Activated CD8-positive, alpha-beta memory T cell treated with anti-CD3 and anti-CD28 coated beads, Interleukin-2, amount 50 U/mL, for 1 hour (primary cell): ENCODE data around the gene CACNA2D1.

Experiments
- DNase-seq: peaks from one replicate; pipeline ENCODE4 v3.0.0-alpha.2; 2020; ENCODE audit errors: extremely low read depth

CACNA2D1 gene

GRCh38 chr7:82286096-82286797, 157.3 kb downstream of the CACNA2D1 start:
- no peak for DNase-seq

- DNase-seq: no peak
These were observed 158.5 kb downstream of the CACNA2D1 start for GRCh38 chr7:82284936-82285519.

- no peak for DNase-seq
These were observed 168.2 kb downstream of the CACNA2D1 start for GRCh38 chr7:82275342-82275741.

DNA sequence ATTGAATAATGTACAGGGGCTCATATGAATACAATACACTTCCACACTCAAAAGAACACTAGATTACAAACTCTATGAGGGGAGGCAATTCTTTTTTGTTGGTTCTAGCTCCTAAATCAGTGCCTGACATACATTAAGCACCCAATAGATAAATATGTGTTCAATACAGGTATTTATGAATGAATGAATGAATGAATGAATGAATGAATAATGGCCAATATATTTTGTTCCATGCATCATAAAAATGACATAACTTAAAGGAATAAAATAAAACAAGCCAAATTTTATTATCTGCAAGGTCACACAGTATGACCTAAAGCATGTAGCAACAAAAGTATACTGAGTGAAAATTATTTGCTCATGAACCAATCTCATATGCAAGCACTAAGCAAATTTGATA, 168.9 kb downstream of the CACNA2D1 start:
- DNase-seq: no peak

- no peak for DNase-seq
These were observed 169.7 kb downstream of the CACNA2D1 start for GRCh38 chr7:82273886-82274285.

DNA sequence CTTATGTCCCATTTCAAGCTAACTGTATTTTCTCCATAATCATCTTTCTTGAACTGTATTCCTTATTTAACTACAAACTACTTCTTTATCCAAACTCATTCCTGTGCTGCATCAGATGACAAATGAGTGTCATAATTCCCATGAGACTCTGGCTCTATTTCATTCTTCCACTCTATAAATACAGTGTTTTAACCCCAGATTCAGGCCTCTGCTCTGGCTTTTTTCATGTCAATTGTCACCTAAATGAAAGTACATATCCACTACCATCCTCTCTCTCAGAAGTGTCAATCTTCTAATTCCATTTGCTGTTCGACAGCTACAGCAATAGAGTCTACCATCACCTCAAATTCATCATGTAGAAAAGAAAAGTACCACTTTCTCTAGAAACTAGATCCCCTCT, 172.7 kb downstream of the CACNA2D1 start:
- no peak for DNase-seq

DNA sequence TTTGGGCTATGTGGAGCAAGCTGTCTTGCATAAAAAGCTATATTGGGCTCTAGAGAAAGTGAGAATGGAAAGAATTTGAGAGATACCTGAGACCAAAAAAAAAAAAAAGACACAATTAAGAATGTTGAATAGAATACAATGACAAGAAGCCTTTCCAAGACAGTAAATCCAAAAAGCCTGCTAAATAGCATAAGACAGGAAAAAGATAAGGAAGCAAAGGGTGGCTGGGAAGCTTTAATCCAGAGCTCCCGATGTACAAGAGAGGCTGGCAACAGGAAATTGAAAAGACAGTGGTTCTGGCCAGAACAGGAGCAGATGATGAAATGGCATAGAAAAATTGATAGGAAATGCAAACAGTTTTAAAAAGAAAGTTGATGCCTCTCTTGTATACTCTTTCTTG, 174.9 kb downstream of the CACNA2D1 start:
- DNase-seq: no peak

- DNase-seq: no peak
These were observed 177.5 kb downstream of the CACNA2D1 start for GRCh38 chr7:82266081-82266480.

- DNase-seq: no peak
These were observed 178.7 kb downstream of the CACNA2D1 start for GRCh38 chr7:82264783-82265305.

DNA sequence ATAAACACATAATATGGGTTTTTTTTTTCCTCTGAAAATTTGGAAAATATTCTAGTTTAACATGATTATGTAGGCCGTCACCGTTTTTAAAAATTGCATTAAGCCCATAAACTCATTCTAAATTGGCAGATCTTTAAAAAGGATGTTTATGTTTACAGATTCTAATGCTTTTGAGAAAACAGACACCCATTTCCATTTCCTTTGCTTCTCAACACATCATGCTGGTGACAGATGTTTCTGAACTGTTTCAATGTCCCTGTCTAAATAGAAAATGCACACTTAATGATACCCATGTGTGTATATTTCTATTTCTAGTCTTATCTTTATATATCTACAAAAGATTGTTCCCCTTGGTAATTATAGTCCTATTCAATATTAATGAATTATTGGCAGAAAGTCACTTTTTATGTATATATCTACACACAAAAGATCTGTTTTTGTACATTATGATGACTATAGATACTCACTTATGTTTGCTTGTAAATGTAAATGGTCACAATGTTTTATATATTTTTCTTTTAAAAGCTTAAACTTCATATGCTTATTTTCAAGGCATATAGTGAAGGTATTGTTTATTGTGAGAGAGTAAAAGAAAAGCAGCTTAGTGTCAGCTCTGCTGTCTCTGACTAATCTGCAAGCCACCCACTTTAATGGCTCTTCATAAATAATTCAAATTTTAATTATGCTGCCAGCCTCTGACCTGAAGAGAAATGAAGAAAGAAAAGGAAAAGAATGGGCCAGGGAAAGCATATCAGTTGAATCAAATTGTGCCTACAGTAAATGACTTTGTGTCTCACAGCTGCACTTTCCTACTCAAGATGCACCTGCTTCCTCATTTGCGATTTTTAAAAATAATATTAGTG, 179.4 kb downstream of the CACNA2D1 start:
- no peak for DNase-seq

GRCh38 chr7:82258181-82258580, 185.4 kb downstream of the CACNA2D1 start:
- no peak for DNase-seq

GRCh38 chr7:82257118-82257695, 186.4 kb downstream of the CACNA2D1 start:
- DNase-seq: no peak

GRCh38 chr7:82255706-82256105, 187.9 kb downstream of the CACNA2D1 start:
- DNase-seq: no peak

DNA sequence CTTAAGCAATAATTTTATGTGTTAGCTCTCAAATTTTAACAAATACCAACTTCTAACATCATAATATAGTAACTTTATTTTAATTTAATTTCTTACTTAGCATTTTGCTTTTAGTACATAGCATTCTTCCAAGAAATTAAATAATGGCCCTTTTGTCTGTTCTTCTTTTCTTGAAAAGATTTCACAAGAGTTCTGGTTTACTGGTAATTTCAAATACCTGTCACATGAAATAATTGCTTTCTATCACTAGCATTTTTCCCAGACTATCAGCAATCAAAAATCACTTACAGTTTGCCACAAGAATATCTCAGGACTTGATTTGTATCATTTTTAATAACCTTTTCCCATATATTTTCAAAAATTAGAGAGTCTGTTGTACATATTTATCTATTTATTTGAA, 193.0 kb downstream of the CACNA2D1 start:
- DNase-seq: no peak

GRCh38 chr7:82249979-82250378, 193.6 kb downstream of the CACNA2D1 start:
- DNase-seq: no peak

DNA sequence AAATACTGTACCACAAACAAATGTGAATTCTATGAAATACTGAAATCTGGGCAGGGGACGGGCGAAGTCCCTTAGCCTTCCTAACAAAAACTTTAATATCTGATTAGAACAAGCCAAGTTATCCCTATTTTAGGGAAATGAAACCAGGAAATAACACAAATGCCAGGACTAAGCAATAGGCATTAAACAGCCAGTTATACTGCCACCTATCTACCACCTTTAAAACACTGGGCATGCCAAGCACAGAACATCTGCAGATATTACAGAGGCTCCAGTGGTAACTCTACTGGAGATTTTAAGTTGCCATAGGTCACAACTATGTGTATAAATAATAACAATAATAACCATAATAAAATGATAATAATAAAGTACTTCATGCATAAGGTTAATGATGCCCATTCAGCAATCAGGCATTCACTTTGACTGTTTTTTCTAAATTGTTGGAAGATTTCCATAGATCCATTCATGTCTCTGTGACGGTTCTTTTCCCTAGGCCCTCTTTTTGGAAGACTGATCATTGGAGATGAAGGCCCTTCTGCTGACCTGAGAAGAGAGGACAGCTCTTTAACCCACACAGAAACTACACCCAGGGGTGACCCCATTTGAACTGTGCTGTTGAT, 195.7 kb downstream of the CACNA2D1 start:
- DNase-seq: no peak

DNA sequence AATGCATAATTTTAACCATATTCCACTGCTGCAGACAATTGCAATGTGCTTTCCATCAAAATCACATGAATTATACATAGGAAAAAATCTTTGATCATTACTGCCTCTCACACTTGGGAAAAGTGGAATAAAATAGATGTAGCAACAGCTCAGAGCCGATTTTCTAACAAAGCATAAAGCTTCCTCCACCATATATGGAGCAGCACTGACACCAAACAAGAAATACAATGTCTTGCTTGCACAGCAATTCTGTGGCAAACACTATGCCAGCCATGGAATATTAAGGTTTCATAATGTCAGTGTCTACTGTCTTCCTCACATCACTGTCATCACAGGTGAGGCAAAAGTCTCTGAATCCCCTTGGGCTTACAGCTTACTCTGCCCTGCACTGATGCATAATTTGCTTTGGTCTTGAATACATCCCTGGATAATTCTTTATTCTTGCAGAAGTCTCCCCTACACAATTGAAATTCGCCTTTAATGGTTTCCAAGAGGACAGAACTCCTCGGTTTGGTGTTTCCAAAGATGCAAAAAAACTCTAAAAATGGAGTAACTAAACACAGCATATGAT, 198.5 kb downstream of the CACNA2D1 start:
- no peak for DNase-seq

DNA sequence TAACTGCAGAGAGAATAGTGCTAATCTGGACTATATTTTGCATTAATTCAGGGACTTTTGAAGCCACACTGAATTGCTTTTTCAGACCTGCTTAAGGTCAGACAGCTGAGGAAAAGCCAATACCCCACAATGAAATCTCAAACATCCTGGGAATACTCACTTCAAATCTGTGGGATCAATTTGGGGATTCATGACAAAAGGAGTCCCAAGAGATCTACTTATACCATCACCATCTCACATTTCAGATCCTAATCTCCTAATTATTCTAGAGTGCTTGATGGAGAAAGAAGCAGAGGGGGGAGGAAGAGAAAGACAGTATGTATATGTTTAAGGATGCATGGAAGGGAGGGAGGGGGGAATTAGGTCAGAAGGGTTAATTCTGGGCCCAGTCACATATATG, 202.2 kb downstream of the CACNA2D1 start:
- DNase-seq: no peak

DNA sequence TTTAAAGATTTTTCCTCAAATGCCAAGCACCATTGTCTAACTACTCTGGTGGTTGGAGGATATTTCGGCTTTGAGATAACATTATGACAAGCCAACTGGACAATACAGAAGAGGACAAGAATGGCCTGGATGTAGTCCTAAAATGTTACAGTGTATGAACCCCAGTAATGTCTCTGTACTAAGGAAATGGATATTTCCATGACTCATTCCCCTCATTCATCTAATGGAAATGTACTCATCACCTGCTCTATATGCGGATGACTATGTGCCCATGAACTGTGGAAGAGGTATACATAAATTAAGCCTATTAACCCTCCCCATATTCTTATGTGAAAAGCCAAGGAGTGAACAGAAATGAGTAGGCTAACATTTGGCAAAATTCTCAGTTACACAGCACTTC, 207.9 kb downstream of the CACNA2D1 start:
- no peak for DNase-seq

DNA sequence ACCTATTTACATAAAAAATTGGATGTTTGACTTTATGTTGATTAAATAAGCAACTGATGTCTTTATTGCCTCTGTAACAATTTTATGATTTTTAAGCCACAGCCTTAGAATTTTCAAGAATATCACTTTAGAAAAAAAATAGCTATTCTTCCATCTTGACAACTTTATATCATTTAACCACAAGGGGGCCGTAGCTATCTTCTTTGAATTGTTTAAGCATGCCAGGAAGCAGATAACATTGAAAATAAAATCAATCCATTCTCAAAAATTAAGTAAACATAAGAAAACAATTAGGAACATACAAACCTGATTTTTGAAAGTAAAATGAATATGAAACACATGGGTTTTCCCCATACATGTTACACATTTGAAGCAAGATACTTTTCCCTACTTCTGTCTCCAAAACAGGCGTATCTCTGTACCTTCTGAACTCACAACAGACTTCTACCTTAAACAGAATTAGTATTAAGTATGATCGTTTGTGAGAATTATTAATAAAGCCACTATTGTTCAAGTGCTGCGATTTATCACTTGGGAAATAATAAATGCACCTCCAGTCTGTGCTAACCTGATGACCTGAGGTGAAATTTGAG, 209.0 kb downstream of the CACNA2D1 start:
- DNase-seq: no peak
